Suprapubic skin (tissue), 4 donors: ENCODE results near the gene SYNPO2. TPM values are rescaled to one million over a fixed set of nuclear protein-coding genes. Genes with fewer than 3 reads are reported as not detected.

Experiments used
- DNase-seq, 2 donors: peaks; one replicate each; pipeline ENCODE4 v3.0.0-alpha.2; 2019; ENCODE audit warnings: low spot score in 2 of 2
- H3K27ac ChIP-seq: fragments of 200-600 bp; sonication (generic); one replicate; pipeline ENCODE4 v1.5.1; 2019
- H3K27me3 ChIP-seq: fragments of 200-600 bp; sonication (generic); one replicate; pipeline ENCODE4 v1.5.1; 2019
- H3K36me3 ChIP-seq: fragments of 200-600 bp; sonication (generic); one replicate; pipeline ENCODE4 v1.5.1; 2019
- H3K4me1 ChIP-seq: fragments of 200-600 bp; sonication (generic); one replicate; pipeline ENCODE4 v1.5.1; 2019
- H3K4me3 ChIP-seq: fragments of 200-600 bp; sonication (generic); one replicate; pipeline ENCODE4 v1.5.1; 2019; ENCODE audit warnings: mild to moderate bottlenecking
- H3K9me3 ChIP-seq: fragments of 200-600 bp; sonication (generic); one replicate; pipeline ENCODE4 v1.5.1; 2019
- CTCF ChIP-seq, 2 donors: fragments of 200-600 bp in 1 of 2; fragments of 450-650 bp in 1 of 2; sonication (generic) in 1 of 2; IDR thresholded peaks; one replicate each; pipeline ENCODE4 v1.5.1; 2016 to 2019; ENCODE audit warnings: antibody characterized with exemption in 2 of 2, mild to moderate bottlenecking in 1 of 2, moderate library complexity in 1 of 2
- EP300 ChIP-seq: sonication (generic); formaldehyde crosslinking; IDR thresholded peaks from one replicate; pipeline ENCODE4 v1.6.1; 2017; ENCODE audit warnings: antibody characterized with exemption
- POLR2A ChIP-seq, 2 donors: fragments of 450-650 bp; IDR thresholded peaks; one replicate each; pipeline ENCODE4 v1.6.1; 2017; ENCODE audit warnings: antibody characterized with exemption in 2 of 2, mild to moderate bottlenecking in 2 of 2, moderate library complexity in 2 of 2
- POLR2AphosphoS5 ChIP-seq, 3 donors: sonication (generic); formaldehyde crosslinking; IDR thresholded peaks; one replicate each; pipeline ENCODE4 v1.6.1; 2017; ENCODE audit warnings: antibody characterized with exemption in 3 of 3
- WGBS: methylation state at CpG from one replicate; pipeline ENCODE4 v1.1.5; 2018; 5-methylcytosine and 5-hydroxymethylcytosine counted together
- total RNA-seq, 4 donors: library from RNA; depleted of rRNA; stranded (reverse); fragments of >200 nt; gene quantifications; one replicate each; pipeline ENCODE4 v1.1.0, GENCODE V29; 2016

Gene SYNPO2
- total RNA-seq, 4 donors from 2014 or later = 14.3 to 33.6 (median 19.1) TPM

- Histone ChIP-seq H3K27ac (peak overlapping the region; percentile 10), H3K36me3 (no peaks in the 10 kb centered on the region), H3K4me3 (no peak overlapping the region), H3K4me1 (peaks cover 23% of the 10 kb centered on the region), H3K9me3 (no peaks in the 10 kb centered on the region), H3K27me3 (no peaks in the 10 kb centered on the region)
- DNase-seq = no peak
- no peak for TF ChIP-seq POLR2AphosphoS5 (IDR thresholded peaks at IDR 0.05)
- no peak for TF ChIP-seq CTCF (IDR thresholded peaks at IDR 0.05)
- TF ChIP-seq POLR2A (IDR thresholded peaks at IDR 0.05) = no peak
- TF ChIP-seq EP300 = no peak
- WGBS = 27% methylated on average over 6 of the region's 6 CpGs
Measured at GRCh38 chr4:118968813-118969212, 80.2 kb downstream of the SYNPO2 start.

GRCh38 chr4:118969359-118969758, 80.7 kb downstream of the SYNPO2 start:
- Histone ChIP-seq H3K4me1 (peaks cover 23% of the 10 kb centered on the region), H3K27me3 (no peaks in the 10 kb centered on the region), H3K9me3 (no peaks in the 10 kb centered on the region), H3K36me3 (no peaks in the 10 kb centered on the region), H3K4me3 (no peak overlapping the region), H3K27ac (no peak overlapping the region)
- peak; percentile 41 to 42 for TF ChIP-seq CTCF (IDR thresholded peaks at IDR 0.05)
- TF ChIP-seq POLR2A (IDR thresholded peaks at IDR 0.05) = no peak
- TF ChIP-seq POLR2AphosphoS5 (IDR thresholded peaks at IDR 0.05) = peak in 1 of 3 donors; percentile 15
- no peak for DNase-seq
- 10% methylated on average over 5 of the region's 5 CpGs for WGBS

- Histone ChIP-seq H3K4me1 (peaks cover 21% of the 10 kb centered on the region), H3K4me3 (no peak overlapping the region), H3K36me3 (no peaks in the 10 kb centered on the region), H3K27ac (no peak overlapping the region), H3K9me3 (no peaks in the 10 kb centered on the region), H3K27me3 (no peaks in the 10 kb centered on the region)
- WGBS = 79% methylated on average over 2 of the region's 2 CpGs
- DNase-seq = no peak
- TF ChIP-seq CTCF (IDR thresholded peaks at IDR 0.05) = no peak
- TF ChIP-seq POLR2AphosphoS5 (IDR thresholded peaks at IDR 0.05) = no peak
- no peak for TF ChIP-seq EP300
- no peak for TF ChIP-seq POLR2A (IDR thresholded peaks at IDR 0.05)
Measured at GRCh38 chr4:118972167-118972566, 83.5 kb downstream of the SYNPO2 start.

GRCh38 chr4:118973295-118973694, 84.6 kb downstream of the SYNPO2 start:
- no peak for TF ChIP-seq POLR2AphosphoS5 (IDR thresholded peaks at IDR 0.05)
- no peak for TF ChIP-seq EP300
- no peak for TF ChIP-seq CTCF (IDR thresholded peaks at IDR 0.05)
- TF ChIP-seq POLR2A (IDR thresholded peaks at IDR 0.05) = no peak
- Histone ChIP-seq H3K9me3 (no peaks in the 10 kb centered on the region), H3K4me3 (no peak overlapping the region), H3K4me1 (peaks cover 10% of the 10 kb centered on the region), H3K36me3 (no peaks in the 10 kb centered on the region), H3K27me3 (no peaks in the 10 kb centered on the region), H3K27ac (no peak overlapping the region)
- 36% methylated on average over 6 of the region's 6 CpGs for WGBS
- DNase-seq = no peak

GRCh38 chr4:118974758-118975157, 86.1 kb downstream of the SYNPO2 start:
- WGBS = 59% methylated on average over 2 of the region's 2 CpGs

More at GRCh38 chr4:118974758-118975157, 86.1 kb downstream of the SYNPO2 start:
- H3K9me3 ChIP-seq = no peaks in the 10 kb centered on the region
- TF ChIP-seq POLR2AphosphoS5 (IDR thresholded peaks at IDR 0.05) (no peak), CTCF (IDR thresholded peaks at IDR 0.05) (no peak), POLR2A (IDR thresholded peaks at IDR 0.05) (no peak), EP300 (no peak)
- H3K36me3 ChIP-seq = no peaks in the 10 kb centered on the region
- H3K27ac ChIP-seq = no peak overlapping the region
- H3K4me3 ChIP-seq = no peak overlapping the region
- H3K4me1 ChIP-seq = no peaks in the 10 kb centered on the region
- no peak for DNase-seq
- no peaks in the 10 kb centered on the region for H3K27me3 ChIP-seq
